RWPE1 (cell line): ENCODE data around the gene MACROH2A2.
A peak's percentile ranks its signal among the peaks of the same experiment; 100 is the strongest.
"Not testable (repeated sequence)": the region's sequence is repeated elsewhere in the genome, so short reads cannot be mapped to it uniquely, and the experiment has no call there.

Experiments
- CTCF ChIA-PET: fragments of 350-600 bp; sonication (Branson Sonifier 250); formaldehyde crosslinking; extraction: SDS; loops from one replicate; lab custom pipeline; 2021; lab: Yijun Ruan, JAX
- POLR2A ChIA-PET: fragments of 400-600 bp; formaldehyde crosslinking; extraction: SDS; loops from one replicate; lab custom pipeline; 2020; ENCODE audit warnings: antibody characterized with exemption; ENCODE audit not compliant: low non-redundant PET; lab: Yijun Ruan, JAX
- DNase-seq: peaks from one replicate; pipeline ENCODE4 v3.0.0; 2012; ENCODE audit warnings: low spot score
- H3K27ac ChIP-seq: fragments of 450-650 bp; 2 replicates; pipeline ENCODE4 v1.5.1; 2017
- CTCF ChIP-seq: fragments of 450-650 bp; conservative IDR thresholded peaks from 2 replicates; pipeline ENCODE4 v1.5.1; 2017; ENCODE audit warnings: low read depth, mild to moderate bottlenecking

The MACROH2A2 gene

DNA sequence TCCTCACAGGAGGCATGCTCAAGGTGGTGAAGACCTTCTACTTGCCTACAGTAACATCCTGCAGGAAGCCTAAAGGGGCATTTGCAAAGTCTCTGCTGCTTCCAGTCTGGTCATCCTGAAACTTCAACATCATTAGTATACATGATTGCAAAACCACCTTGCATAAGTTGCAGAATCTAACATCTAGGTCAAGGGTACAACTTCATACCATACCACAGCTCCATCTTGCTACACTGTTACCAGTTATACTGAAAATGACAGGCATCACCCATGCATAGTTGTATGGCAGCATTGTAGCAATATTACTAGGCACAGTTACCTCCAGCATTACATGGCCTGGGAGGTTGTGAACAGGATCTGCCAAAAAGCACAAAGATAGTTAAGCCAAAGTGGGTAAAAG is 13.7 kb upstream of the MACROH2A2 start:
- ChIA-PET POLR2A (interaction anchor here (0.6 kb wide), 1 partner anchor 86 kb away, joined by 3 read pairs; no protein-coding TSS in a partner anchor), CTCF (no interaction called here)
- DNase-seq: no peak
- no peak overlapping the region for H3K27ac ChIP-seq
- TF ChIP-seq CTCF: no peak

GRCh38 chr10:70041016-70041415 is 11.6 kb upstream of the MACROH2A2 start:
- CTCF ChIA-PET: no interaction called here
- POLR2A ChIA-PET: interaction anchor here (0.6 kb wide), 1 partner anchor 25 kb away, joined by 3 read pairs; no protein-coding TSS in a partner anchor
- no peak for TF ChIP-seq CTCF
- no peak overlapping the region for H3K27ac ChIP-seq
- DNase-seq: no peak

- POLR2A ChIA-PET, DNase-seq, H3K27ac ChIP-seq, CTCF ChIA-PET: not testable (repeated sequence)
Observed at GRCh38 chr10:70041739-70042138, 10.9 kb upstream of the MACROH2A2 start.

DNA sequence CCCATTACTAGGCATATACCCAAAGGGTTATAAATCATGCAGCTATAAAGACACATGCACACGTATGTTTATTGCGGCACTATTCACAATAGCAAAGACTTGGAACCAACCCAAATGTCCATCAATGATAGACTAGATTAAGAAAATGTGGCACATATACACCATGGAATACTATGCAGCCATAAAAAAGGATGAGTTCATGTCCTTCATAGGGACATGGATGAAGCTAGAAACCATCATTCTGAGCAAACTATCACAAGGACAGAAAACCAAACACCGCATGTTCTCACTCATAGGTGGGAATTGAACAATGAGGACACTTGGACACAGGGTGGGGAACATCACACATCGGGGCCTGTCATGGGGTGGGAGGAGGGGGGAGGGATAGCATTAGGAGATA is 5.6 kb upstream of the MACROH2A2 start:
- CTCF ChIA-PET, H3K27ac ChIP-seq, POLR2A ChIA-PET, DNase-seq: not testable (repeated sequence)

- ChIA-PET CTCF (no interaction called here), POLR2A (no interaction called here)
- no peak overlapping the region for H3K27ac ChIP-seq
- TF ChIP-seq CTCF: no peak
- no peak for DNase-seq
Observed at GRCh38 chr10:70048030-70048723, 4.5 kb upstream of the MACROH2A2 start.

DNA sequence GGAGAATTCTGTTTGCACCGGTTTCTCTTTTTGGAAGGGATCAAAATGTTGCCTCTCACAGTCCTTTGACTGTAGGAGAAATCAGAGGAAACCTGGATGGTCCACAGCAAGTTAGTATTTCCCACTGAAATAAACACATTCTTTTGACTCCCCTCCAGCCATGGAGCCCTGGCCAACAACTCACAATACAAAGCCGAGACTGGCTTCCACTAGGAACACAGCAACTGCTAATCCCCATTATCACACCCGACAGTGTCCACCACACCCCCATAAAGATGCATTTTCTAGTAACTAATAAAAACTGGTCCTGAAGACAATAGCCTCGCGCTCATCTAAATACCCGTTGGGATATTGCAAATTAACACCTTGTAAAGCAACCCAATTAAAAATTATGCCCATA is 798 bp upstream of the MACROH2A2 start:
- ChIA-PET POLR2A (no interaction called here), CTCF (interaction anchor here (0.6 to 1.0 kb wide), 5 partner anchors 25 to 1111 kb away, joined by 3 to 5 read pairs (median 3); no protein-coding TSS in a partner anchor)
- no peak for DNase-seq
- no peak overlapping the region for H3K27ac ChIP-seq
- no peak for TF ChIP-seq CTCF

DNA sequence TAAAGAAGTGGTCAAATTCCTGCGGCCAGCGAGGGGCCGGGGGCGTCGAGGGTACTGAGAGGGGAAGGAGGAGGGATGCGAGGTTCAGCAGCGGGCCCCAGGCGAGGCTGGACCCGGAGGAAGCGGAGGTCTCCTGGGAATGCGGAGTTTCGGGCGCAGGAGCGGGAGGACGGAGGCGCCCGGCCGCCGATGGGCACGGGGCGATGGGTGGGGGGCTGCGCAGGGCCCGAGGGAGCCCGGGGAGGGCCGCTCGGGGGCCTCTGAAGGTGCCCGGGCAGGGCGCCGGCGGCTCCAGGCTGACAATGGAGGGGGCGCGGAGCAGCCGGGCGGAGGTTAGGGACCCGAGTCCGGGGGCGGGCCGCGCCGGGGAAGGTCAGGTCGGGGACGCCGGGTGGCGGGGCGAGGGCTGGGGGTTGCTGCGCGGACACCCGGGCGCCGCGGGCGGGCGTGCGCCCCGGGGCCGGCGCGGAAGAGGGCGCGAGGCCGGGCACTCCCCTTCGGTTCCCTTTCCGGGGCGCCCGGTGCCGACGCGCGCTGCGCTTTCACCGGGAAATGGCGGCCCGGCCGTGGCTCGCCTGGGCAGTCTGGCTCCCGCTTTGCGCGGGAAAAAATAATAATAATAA is 683 bp downstream of the MACROH2A2 start:
- H3K27ac ChIP-seq: peak overlapping the region; percentile 73
- POLR2A ChIA-PET: interaction anchor here (0.5 kb wide), 1 partner anchor 332 kb away, joined by 3 read pairs; no protein-coding TSS in a partner anchor
- CTCF ChIA-PET: interaction anchor here (0.7 to 0.9 kb wide), 3 partner anchors 15 to 184 kb away, joined by 3 to 5 read pairs (median 5); partner anchors contain the start of gene TYSND1
- peak; percentile 22 for DNase-seq
- TF ChIP-seq CTCF: no peak
